HG03521 (cell line): ENCODE results near the gene ANKRD44.

Experiments used
- ATAC-seq: cut with Tn5 transposase; IDR thresholded peaks from one replicate; pipeline ENCODE4 v1.9.1; 2021; ENCODE audit warnings: mild to moderate bottlenecking, moderate library complexity; ENCODE audit not compliant: unreplicated experiment

Gene ANKRD44

DNA sequence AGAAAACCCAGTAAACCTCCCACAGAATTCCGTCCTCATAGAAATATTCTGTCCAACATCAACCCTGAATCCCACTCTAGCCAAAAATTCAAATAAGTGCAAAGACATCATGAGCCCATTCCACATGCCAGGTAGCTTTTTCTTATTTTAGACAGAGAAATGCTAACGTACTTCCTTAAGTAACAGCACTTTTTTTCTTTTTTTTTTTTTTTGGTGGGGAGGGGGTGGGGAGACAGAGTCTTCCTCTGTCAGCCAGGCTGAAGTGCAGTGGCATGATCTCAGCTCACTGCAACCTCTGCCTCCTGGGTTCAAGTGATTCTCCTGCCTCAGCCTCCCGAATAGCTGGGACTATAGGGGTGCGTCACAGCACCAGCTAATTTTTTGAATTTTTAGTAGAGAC lies 45.5 kb downstream of the ANKRD44 start:
- ATAC-seq = no peak

DNA sequence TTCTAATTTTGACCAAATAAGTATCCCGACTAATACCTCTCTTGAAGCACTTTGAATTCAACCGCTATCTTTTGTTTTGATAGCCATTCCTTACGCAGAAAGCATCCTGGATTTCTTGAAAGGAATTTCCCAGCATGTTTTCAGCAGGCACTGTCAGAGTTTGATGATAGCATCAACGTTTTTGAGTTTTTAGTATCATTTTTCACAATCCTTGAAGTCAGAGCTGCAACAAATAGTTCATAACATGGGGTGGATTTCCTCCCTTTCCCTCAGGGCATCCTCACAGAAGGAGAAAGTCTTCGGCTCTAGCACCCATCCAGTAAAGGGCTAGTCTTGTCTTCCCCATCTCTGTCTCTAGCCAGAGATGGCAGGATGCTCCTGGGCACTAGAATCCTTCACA lies 46.2 kb downstream of the ANKRD44 start:
- no peak for ATAC-seq

DNA sequence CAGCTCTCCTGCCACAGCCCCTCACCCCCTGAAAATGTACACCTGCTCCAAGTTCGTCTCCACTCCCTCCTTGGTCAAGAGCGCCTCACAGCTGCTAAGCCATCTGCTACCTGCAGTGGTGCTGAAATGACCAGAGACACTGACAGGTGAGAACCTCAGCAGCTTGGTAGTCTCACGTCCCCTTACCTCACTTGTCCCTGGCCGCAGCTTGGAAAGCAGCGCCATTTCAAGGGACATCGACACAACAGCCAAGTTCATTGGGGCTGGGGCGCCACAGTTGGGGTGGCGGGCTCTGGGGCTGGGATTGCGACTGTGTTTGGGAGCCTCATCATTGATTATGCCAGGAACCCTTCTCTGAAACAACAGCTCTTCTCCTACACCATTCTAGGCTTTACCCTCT lies 47.5 kb downstream of the ANKRD44 start:
- no peak for ATAC-seq

DNA sequence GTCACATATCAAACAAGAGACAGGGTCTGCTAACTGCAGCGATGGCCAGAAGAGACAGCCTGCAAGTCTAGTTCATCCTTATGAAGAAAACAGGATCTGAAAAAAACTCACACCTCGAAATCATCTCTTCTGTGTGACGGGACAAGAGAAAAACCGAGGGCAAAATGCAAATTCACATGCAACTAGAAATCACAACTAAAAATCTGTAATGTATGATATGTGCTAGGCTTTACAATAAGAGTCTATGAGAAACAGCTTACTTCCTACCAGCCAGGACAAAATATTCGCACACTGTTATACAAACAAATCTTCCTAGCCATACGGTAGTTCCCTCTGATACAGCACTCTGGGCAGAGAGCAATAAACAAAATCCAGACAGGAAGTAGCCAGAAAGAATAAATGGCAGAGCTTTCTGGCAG lies 48.8 kb downstream of the ANKRD44 start:
- peak; percentile 58 for ATAC-seq

DNA sequence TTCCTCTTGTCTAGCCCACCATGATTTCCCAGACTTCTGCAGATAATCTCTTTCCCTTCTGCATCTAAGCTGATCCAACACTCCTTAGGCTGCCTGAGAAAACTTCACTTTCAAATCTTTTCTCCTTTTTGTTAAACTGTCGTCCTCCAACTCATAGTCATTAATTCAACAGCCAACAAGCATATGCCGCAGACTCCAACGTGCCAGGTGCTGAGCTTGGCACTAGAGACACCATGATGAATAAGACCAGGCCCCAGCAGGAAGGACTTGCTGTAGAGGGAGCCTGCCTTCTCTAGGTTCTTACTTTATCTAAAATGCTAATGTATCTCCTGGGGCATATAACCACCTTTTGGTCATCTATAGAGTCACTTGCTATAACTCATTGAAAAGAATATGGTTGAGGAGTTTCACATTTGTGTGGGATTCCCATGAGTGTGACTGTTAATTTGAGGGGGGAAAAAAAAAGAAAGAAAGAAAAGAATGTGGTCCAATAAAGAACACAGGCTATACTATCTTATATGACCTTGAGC lies 51.0 kb downstream of the ANKRD44 start:
- no peak for ATAC-seq

DNA sequence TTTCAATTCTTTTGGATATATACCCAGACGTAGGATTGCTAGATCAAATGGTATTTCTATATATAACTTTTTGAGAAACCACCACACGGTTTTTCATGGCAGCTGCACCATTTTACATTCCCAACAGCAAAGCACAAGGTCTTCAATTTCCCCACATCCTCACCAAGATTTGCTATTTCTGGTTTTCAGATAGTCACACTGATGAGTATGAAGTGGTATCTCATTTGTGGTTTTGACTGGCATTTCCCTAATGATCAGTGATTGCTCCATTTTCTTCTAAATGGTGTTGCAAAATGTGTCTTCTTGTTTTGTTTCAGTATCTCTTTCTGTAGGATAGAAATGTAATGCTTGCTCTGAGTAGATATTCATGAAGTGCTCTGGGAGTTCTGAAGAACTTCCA lies 52.0 kb downstream of the ANKRD44 start:
- no peak for ATAC-seq

DNA sequence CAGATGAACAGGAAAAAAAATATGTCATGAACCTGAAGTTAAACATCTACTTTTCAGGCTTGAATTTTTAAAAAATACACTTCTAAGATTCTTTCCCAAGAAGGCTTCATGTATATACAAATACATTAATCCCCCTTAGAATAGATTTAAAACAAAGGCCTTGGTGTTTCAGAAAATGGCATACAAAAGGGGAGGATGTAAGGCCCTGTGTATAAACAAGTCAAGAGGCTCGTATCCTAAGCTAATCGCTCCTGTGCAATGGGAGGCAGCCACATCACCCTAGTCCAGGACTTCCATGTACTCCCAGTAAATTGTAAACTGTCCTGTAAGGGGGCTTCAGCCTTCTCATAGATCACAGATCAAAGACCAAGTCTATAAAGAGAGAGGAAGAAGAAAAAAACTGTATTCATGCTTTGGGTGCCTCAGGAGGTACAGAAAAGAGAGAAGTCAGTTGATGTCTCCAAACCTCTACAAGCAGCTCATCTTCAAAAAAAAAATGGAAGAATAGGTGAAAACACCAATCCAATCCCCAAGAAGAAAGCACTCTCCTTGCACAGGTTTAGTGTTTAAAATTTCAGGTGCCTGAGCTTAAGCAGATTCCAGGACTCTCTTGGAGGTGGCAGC lies 53.9 kb downstream of the ANKRD44 start:
- no peak for ATAC-seq

DNA sequence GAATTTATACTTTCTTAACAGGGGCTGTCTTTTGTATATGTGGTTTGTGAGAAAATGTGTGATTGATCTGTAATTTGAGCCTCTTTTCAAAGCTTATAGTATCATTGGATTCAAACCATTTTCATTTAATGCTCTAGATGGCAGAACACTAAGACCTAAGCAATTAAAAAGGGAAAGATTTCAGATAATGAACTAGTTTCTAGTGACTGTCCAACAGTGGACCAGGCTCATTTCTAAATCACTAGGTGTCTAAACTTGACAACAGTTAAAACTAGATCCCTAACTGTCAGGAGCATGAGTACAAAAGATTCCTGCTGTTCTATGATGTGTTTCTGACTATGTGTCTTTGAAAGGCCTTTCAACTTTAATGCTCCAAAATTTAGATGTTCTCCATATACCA lies 54.6 kb downstream of the ANKRD44 start:
- ATAC-seq = no peak

DNA sequence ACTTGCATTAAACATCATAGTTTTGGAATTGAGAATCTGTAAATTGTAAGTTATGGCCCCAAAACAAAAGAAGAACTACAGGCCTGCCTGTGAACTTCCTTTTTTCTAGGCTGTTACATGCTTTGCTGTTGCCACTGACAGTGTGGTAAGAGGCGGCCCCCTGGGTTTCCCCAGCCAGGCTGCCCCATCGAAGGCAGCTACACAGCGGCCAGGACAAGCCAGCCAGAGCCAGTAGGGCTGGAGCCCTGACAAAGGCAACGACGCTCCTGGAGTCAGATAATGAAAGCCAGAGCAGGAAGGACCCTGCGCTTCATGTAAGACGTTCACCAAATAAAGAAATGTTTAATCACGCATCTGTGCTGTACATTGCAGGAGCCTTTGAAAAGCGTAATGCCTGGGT lies 55.0 kb downstream of the ANKRD44 start:
- peak; percentile 95 for ATAC-seq

DNA sequence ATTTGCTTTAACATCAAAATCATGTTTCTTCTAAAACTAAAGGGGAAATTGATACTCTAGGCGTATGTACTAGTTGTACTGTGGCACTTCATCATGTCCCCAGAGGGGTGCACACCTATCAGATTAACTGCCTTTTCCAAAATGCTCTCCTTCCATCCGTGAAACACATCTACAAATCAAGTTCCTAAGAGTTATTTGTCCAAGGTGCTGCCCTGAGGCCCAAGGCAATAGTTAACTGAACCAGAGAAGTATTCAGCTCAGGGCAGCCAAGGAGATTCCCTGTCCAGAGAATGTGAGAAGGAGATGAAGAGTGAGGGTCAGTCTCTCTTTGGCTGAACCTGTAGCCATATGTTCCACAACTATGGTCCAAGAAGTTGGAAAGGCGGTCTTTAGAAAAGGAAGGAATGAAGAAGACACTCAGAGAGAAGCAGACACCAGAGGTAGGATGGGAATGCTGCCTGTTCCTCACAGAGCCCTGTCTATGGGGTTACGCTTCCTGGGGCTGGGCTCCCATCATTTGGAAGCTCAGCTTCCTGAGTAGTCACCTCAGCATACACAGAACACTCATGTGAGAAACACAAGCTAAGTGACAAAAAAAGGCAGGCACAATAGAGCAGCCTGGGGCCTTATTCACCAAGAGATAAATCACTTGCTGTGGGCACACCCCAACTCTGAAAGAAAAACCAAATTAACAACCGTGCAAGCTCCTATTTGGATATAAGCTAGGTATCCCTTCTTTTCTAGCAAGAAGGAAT lies 55.6 kb downstream of the ANKRD44 start:
- peak; percentile 22 for ATAC-seq

DNA sequence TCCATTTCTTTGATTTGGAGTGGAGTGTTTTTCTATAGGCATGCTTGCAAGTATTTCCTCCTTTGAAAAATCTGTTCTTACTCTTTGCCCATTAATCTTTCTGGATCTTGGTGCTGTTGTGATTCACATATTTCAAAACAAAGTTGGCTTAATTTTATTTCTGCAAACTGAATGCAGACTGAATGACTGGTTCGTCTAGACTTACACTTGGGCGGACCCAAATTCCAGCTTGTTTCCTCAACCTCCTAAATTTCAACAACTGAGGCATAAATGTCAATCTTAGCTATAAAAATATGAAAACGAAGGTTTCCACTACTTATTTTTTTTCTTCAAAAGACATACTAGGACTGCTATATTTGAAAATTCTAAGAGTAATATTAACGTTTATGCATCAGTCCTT lies 59.0 kb downstream of the ANKRD44 start:
- ATAC-seq = no peak

DNA sequence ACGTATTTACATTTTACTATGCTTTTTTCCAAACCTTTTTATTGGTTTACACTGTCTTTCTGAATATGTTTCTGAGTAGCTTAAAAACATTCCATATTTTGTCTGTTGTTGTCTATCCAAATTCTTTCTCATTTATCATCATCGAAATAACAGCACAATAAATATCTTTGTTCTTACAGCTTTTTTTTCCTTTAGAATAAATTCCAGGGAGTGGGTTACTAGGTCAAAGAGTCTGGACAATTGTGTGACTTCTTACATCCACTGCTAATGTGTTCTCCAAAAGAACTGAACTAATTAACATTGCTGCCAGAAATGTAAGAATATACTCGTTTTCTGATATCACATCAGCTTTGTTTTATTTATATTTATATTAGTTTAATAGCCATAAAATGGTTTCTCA lies 59.4 kb downstream of the ANKRD44 start:
- ATAC-seq = no peak

DNA sequence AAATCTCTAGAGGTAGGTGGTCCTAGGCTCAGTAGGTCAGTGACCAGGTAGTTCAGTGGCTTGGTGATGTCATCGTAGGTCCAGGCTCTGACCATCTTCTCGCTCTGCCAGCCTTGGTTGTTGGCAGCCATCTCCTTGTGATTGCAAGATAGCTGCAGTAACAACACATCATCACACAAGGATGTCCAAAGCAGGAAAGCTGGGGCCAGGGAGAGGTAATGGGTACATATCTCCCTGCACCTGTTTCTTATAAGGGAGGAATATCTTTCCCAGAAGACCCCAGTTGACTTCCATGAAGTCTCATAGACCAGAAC lies 60.5 kb downstream of the ANKRD44 start:
- ATAC-seq = no peak

DNA sequence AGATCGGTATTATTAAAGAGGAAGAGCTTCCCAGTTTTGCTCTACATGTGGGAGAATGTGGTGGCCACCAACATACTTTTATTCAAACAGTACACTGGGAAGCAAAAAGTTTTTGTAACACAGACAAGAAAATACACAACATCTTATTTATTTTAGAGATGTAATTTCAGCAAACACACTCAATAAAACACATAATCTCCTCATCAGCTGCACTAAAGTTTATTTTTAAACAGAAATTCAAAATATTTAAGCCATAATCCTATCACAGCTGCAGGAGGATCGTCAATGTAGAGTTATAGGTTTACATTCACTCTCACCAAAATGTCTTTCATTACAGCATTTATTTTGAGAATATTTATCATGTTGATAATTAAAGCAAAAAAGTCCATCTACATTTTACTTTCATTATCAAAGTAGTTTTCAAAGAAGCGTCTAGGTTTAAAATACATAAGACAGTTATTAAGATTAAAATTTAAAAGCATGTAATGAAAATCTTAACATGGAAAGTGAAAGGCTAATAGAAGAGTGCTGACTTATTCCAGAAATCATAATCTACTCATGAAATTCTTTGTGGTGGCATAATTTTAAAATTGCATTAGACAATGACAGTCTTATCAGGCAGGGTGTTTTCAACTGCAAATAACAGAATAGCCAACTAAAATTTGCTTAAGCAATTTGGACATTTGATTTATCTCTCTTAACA lies 61.0 kb downstream of the ANKRD44 start:
- no peak for ATAC-seq

DNA sequence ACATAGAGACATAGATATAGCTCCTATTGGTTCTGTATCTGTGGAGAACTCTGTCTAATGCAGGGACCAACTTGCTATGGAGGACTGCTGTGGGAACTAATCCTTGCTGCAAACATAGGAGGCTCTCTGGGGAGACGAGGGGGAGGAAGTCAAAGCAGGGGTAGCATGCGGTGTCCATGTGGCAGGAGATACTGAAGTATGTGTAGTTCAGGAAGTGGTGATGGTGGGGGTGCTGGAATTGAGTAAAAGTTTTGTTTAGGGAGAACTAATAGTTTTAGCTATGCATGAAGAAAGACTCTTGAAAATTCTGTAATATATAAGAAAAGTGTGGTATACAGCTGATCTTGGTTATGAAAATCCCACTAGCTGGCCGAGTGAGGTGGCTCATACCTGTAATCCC lies 62.0 kb downstream of the ANKRD44 start:
- no peak for ATAC-seq

DNA sequence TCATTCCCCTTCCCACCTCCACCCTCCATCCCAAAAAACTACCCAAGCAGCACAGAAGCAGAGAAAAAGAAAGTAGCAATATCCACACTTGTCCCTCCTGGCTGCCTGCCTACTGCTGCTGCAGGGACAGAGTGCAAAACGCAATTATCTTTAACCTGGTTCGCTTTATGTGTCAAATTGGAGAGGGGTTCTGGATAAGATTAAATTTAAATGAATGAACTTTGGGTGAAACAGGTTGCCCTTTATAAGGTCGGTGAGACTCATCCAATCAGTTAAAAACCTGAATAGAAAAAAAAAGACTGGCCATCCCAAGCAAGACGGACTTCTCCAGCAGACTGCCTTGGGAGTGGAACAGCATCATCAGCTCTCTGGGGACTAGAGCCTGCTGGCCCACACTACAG lies 62.6 kb downstream of the ANKRD44 start:
- no peak for ATAC-seq

DNA sequence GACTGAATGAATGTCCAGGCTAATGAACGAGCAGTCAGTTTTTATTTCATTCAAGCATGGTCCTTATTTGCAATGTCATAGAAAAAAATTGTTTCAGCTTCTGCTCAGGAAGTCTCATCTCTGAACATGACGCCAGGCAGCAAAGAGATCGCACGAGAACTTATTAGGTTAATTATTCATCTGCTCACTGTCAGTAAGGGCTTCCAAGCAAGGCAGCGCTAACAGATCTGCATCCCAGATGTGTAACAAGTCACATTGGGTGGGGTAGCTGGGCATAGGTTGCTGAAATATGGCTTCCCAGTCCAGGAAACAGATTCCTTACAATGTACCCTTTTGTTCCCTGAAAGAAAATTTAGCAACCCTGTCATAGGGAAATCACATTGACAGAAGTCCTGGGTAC lies 63.5 kb downstream of the ANKRD44 start:
- ATAC-seq = no peak

DNA sequence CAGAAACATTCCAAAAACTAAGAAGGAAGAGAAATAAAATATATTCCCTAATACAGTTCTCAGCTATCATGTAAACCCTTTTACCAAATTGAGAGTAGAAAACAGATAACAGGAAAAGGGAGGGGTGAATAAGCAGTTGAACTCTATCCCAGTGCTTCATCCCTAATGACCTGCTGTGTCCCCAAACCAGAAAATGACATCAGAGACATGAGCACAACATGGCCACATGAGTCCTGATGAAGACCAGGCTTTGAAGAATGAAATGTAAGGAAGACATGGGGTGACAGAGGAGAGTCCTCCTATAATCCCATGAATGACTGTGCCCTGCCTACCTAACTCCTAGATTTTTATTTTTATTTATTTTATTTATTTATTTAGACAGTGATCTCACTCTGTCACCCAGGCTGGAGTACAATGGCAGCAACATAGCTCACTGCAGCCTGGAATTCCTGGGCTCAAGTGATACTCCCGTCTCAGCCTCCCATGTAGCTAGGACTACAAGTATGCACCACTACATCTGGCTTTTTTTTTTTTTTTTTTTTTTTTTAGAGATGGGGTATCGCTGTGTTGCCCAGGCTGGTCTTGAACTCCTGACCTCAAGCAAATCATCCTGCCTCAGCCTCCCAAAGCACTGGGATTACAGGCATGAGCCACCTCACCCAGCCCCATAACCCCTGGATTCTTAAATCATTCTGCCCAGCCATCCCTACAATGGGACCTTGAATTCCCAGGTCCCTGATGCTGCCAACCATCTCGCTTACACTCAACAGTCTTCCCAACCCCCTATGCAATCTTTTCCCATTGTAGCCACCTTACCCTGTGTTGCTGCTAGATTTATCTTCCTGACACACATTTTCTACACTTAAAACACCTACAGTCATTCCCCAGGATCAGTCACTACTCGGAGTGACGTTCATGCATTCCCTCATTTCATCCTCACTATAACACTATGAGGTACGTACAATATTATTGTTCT lies 64.5 kb downstream of the ANKRD44 start:
- ATAC-seq = no peak

DNA sequence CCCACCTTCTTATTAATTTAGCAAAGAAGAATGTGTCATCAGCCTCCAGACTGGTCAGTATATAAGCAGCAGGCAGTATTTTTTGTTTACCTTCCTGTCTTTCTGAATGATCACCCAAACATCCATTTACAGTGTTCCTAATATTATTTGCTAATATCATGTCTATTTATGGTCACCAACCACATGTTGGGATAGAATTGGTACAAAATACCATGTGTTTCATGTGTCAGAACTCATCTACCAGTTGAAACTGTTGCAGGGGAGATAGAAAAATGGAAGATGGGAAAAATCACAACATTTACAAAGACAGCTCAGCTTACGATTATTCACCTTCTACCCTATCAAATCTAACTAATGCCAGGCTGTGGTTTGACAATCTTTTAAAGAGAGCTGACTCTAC lies 66.2 kb downstream of the ANKRD44 start:
- ATAC-seq = no peak

DNA sequence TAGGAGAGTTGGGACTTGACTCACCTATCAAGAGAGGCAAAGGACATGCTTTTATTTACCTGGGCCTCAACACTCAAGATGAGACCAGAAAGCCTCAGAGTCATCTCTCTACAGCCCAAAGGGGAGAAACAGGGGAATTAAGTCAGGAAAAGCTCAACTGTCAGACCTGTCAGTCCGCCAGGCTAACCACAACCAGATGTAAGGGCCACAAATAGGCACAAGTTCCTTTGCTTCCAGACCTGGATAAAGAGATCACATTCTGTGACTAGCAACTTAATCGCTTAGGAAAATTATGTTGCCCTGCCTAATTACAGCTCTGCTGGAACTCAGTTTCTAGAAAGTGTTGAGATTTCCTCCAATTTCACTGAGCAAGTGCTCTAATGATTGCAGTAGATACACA lies 67.9 kb downstream of the ANKRD44 start:
- ATAC-seq = no peak

DNA sequence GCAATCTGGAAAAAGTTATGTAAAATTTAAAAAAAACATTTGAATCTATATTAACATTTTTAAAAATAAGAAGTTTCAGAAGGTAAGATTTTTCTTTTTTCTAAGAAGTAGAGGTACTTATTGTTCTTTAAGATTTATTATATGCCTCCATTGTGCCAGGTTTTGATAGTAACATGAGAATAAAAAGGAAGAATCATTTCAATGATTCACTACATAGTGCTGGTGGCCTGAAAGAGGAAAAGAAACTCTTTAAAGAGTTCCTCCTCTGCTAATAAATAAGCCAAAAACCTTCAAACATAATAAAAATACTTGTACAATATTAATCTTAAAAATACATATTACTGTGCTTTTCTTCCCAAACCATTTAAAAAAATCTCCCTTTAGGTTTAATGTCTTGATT lies 69.0 kb downstream of the ANKRD44 start:
- ATAC-seq = no peak
